GM12864 (cell line): ENCODE data around the gene DMTF1.

Source experiments
- DNase-seq: peaks from one replicate; pipeline ENCODE4 v3.0.0-alpha.2; 2011; ENCODE audit warnings: low read depth
- H3K4me3 ChIP-seq: 2 replicates; pipeline ENCODE4 v1.5.1; 2011; ENCODE audit warnings: mild to moderate bottlenecking, low read depth, low read length, control low read depth
- TF ChIP-seq, protein P1 (sequence below): IDR thresholded peaks from 2 replicates; pipeline ENCODE4 v1.5.1; 2011; ENCODE audit warnings: low read depth, mild to moderate bottlenecking, moderate library complexity, low read length, control low read depth, inconsistent platforms; ENCODE audit errors: missing control alignments

The DMTF1 gene

DNA sequence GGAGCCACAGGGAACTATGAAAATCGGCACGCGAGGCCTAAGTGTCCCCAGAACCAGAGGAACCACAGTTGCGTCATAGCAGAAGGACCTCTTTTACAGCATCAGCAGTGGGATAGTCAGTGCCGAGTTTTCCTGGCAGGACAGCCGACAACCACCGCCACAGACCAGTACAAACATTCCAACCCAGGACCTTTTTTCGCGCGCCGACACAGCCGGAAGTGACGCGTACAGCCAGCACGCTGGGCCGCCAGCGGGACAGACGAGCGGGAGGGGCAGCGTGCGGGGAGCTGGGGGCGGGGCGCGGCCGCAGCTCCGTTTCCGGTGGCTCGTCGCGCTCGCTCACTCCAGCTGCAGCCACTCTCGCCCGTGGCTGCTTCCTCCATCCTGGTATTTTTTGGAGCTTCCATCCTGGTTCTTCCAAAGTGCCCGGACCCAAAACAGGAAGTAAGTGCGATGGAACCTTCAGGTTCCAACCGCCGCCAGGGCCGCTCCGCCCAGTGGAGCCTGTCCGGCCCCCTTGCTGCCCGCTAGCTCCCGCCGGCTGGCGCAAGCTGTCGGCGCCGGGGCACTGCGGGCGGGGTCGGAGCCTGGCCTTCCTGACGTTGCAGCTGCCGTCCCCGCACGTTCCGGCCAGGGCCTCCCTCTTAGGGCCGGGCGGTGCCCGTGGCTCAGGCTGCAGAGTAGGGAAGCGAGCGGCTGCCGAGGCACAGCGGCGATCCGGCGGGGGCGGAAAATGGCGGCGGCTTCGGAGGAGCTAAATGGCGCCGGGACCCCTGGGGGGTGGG, at the start of gene DMTF1:
Gene DMTF1 (plus strand): TSS at position 342 of the 785 bp plus-strand sequence. CDS start 12,489 bp downstream, outside the sequence.
- DNase-seq: peak; percentile 65
- TF ChIP-seq, protein P1, sequence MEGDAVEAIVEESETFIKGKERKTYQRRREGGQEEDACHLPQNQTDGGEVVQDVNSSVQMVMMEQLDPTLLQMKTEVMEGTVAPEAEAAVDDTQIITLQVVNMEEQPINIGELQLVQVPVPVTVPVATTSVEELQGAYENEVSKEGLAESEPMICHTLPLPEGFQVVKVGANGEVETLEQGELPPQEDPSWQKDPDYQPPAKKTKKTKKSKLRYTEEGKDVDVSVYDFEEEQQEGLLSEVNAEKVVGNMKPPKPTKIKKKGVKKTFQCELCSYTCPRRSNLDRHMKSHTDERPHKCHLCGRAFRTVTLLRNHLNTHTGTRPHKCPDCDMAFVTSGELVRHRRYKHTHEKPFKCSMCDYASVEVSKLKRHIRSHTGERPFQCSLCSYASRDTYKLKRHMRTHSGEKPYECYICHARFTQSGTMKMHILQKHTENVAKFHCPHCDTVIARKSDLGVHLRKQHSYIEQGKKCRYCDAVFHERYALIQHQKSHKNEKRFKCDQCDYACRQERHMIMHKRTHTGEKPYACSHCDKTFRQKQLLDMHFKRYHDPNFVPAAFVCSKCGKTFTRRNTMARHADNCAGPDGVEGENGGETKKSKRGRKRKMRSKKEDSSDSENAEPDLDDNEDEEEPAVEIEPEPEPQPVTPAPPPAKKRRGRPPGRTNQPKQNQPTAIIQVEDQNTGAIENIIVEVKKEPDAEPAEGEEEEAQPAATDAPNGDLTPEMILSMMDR: no peak
- peak within 1 kb of the TSS; percentile 87 for H3K4me3 ChIP-seq

GRCh38 chr7:87105401-87105800, 46.9 kb upstream of the DMTF1 start:
- TF ChIP-seq, protein P1: no peak
- DNase-seq: no peak
- no peak overlapping the region for H3K4me3 ChIP-seq

DNA sequence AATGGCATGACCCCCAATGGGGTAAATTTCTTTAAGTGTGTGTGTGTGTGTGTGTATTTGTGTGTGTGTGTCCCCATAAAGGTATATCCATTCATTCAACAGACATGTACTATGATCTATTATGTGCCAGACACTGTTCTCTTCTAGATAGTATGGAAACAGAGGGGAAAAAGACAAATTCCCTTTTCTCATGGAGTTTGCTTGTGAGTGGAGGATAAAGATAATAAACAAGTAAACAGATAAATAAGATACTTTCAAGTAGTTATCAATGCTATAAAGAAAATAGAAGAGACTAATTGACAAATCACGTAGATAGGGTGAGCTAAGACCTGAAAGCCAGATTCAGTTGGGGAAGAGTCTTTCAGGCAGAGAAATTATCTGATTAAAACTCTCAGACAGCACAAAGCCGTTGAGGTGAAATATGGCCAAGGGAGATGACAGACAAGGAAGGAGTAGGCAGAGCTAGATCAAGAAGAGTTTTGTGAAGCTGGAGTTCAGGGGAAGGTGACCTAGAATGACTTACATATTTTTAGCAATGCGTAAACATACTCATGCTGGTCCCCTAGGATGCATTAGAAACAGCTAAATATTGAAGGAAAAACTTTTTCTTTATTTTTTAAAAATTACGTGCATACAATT, 45.2 kb upstream of the DMTF1 start:
- TF ChIP-seq, protein P1: no peak
- no peak for DNase-seq
- no peak overlapping the region for H3K4me3 ChIP-seq

GRCh38 chr7:87107949-87108776, 44.1 kb upstream of the DMTF1 start:
- DNase-seq: no peak
- TF ChIP-seq, protein P1: no peak

DNA sequence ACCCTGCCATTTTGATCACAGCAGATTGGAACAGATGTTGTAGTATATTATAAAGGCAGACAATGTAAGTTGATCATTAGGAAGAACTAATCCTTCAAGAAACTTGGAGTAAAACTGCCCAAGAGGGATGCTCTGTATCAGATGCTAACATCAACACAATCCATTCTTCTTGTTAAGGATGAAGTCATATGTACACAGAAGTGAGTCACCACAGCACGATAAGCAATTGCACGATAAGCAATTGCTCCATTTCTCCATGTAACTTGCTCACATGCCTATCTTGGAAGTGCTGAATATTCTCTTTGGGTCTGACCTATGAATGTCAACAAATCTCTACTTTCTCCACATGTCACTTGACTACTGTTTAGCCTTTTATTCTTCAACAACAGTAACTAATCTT, 41.5 kb upstream of the DMTF1 start:
- H3K4me3 ChIP-seq: no peak overlapping the region
- no peak for DNase-seq
- TF ChIP-seq, protein P1: no peak

More at GRCh38 chr7:87107949-87108776, 44.1 kb upstream of the DMTF1 start:
- no peak overlapping the region for H3K4me3 ChIP-seq

DNA sequence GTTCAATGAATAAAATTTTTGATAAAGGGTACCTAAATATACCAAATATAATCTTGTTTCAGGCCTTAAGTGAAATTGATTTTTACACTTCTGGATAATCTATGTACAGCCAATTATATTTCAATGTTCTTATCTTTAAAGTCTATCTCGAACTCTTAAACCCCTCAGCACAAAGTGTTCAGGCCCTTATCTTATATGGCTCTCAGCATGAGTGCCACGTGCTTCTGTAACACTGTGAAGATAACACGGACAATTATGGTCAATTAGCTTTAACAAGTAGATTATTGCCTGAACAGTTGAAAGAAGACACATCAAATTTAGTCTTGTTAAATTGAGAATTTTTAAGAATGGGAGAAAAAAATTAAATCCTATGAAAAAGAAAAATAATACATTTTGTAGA, 40.4 kb upstream of the DMTF1 start:
- H3K4me3 ChIP-seq: no peak overlapping the region
- no peak for DNase-seq
- TF ChIP-seq, protein P1: no peak
